HEK293 (cell line): Measurements from ENCODE around the gene SOCS1.

Source experiments
- CTCF ChIA-PET: fragments of 350-600 bp; formaldehyde crosslinking; extraction: SDS; loops from one replicate; lab custom pipeline; 2021; ENCODE audit warnings: antibody characterized with exemption; lab: Yijun Ruan, JAX
- POLR2A ChIA-PET: fragments of 300-600 bp; formaldehyde crosslinking; extraction: SDS; loops from one replicate; lab custom pipeline; 2020; ENCODE audit warnings: antibody characterized with exemption, inconsistent platforms; lab: Yijun Ruan, JAX
- H3K27ac ChIP-seq: fragments of 200-500 bp; sonication (Bioruptor generic); 2 replicates; pipeline ENCODE4 v1.5.1; 2014; ENCODE audit warnings: low read depth, low read length, control low read depth, inconsistent platforms; ENCODE audit errors: extremely low read depth
- H3K36me3 ChIP-seq, 2 experiments: fragments of 200-500 bp in 1 of 2; sonication (Bioruptor generic) in 1 of 2; 1 replicate in 1 of 2; 2 replicates in 1 of 2; pipeline ENCODE4 v1.5.1; 2014 to 2017; ENCODE audit warnings: inconsistent platforms in 2 of 2, low read length in 2 of 2; ENCODE audit not compliant: control insufficient read depth in 2 of 2, insufficient read depth in 1 of 2
- H3K4me1 ChIP-seq: fragments of 200-500 bp; sonication (Bioruptor generic); 2 replicates; pipeline ENCODE4 v1.5.1; 2014; ENCODE audit warnings: mild to moderate bottlenecking, low read length, inconsistent platforms; ENCODE audit not compliant: control insufficient read depth, insufficient read depth
- H3K4me3 ChIP-seq: 2 replicates; pipeline ENCODE4 v1.5.1; 2011; ENCODE audit warnings: low read depth, mild to moderate bottlenecking, control low read depth, low read length, moderate library complexity
- H3K9me3 ChIP-seq: fragments of 200-500 bp; sonication (Bioruptor generic); 2 replicates; pipeline ENCODE4 v1.5.1; 2014; ENCODE audit warnings: low read depth, low read length, inconsistent platforms; ENCODE audit not compliant: control insufficient read depth, insufficient read depth
- CTCF ChIP-seq: fragments of 450-650 bp; formaldehyde crosslinking; IDR thresholded peaks from 2 replicates; pipeline ENCODE4 v1.5.1; 2016; ENCODE audit warnings: missing biosample characterization, missing genetic modification characterization
- GLI2 ChIP-seq: fragments of 450-650 bp; formaldehyde crosslinking; IDR thresholded peaks from 2 replicates; pipeline ENCODE4; 2017; ENCODE audit warnings: missing biosample characterization, missing genetic modification characterization, low read depth, borderline replicate concordance
- ZBTB11 ChIP-seq: fragments of 450-650 bp; formaldehyde crosslinking; conservative IDR thresholded peaks from 2 replicates; pipeline ENCODE4 v1.5.1; 2016; ENCODE audit warnings: low read depth, missing biosample characterization, missing genetic modification characterization
- ZNF132 ChIP-seq: fragments of 450-650 bp; formaldehyde crosslinking; IDR thresholded peaks from 2 replicates; pipeline ENCODE4 v1.5.1; 2017; ENCODE audit warnings: missing biosample characterization, missing genetic modification characterization, borderline replicate concordance
- ZNF473 ChIP-seq: fragments of 450-650 bp; formaldehyde crosslinking; IDR thresholded peaks from 2 replicates; pipeline ENCODE4 v1.5.1; 2017; ENCODE audit warnings: missing biosample characterization, missing genetic modification characterization
- ZNF548 ChIP-seq: fragments of 450-650 bp; formaldehyde crosslinking; IDR thresholded peaks from 2 replicates; pipeline ENCODE4 v1.5.1; 2016; ENCODE audit warnings: missing biosample characterization, missing genetic modification characterization
- ZNF76 ChIP-seq: fragments of 450-650 bp; formaldehyde crosslinking; IDR thresholded peaks from 2 replicates; pipeline ENCODE4; 2016; ENCODE audit warnings: low read depth, missing biosample characterization, missing genetic modification characterization, borderline replicate concordance
- ZSCAN18 ChIP-seq: fragments of 450-650 bp; formaldehyde crosslinking; IDR thresholded peaks from 2 replicates; pipeline ENCODE4 v1.5.1; 2016; ENCODE audit warnings: missing biosample characterization, missing genetic modification characterization
- TF ChIP-seq, protein P1 (sequence below): fragments of 450-650 bp; formaldehyde crosslinking; IDR thresholded peaks from 2 replicates; pipeline ENCODE4 v1.5.1; 2017; ENCODE audit warnings: missing biosample characterization, missing genetic modification characterization
- TF ChIP-seq, protein P2 (sequence below): fragments of 450-650 bp; formaldehyde crosslinking; IDR thresholded peaks from 2 replicates; pipeline ENCODE4 v1.5.1; 2016; ENCODE audit warnings: missing biosample characterization, missing genetic modification characterization
- TF ChIP-seq, protein P3 (sequence below): fragments of 450-650 bp; formaldehyde crosslinking; IDR thresholded peaks from 2 replicates; pipeline ENCODE4 v1.5.1; 2016; ENCODE audit warnings: missing biosample characterization, missing genetic modification characterization

Gene SOCS1

DNA sequence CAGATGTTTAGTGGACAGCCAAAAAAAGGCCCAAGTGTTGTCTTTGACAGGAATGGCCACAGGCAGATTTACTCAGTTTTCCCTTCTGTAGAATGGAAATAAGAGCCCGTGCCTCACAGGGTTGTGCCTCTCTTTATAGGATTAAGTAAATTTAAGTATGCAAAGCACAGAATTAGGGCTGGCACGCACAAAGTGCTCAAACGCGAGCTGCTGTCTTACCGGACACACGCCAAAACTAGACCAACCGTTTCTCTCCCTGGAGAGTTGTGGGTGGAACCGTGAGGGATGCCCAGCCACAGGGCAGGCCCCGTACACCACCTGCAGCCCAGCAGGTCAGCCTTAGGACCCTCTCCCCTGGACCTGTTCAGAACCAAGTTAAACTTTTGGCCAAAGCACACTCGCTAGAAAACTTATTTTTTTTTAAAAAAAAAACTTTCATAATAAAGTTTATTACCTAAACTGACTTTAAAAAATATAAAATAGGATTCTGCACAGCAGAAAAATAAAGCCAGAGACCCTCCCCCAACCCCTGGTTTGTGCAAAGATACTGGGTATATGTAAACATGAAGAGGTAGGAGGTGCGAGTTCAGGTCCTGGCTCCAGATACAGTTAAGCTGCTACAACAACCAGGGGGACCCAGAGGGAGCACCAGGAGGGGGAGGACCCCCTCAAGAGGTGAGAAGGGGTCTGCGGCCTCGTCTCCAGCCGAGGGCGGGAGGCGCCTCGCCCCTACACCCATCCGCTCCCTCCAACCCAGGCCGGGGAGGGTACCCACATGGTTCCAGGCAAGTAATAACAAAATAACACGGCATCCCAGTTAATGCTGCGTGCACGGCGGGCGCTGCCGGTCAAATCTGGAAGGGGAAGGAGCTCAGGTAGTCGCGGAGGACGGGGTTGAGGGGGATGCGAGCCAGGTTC is 1.8 kb downstream of the SOCS1 start (continued):
- TF ChIP-seq CTCF (tag by site-specific recombination), result no peak
- TF ChIP-seq ZNF548 (tag by site-specific recombination), result no peak

GRCh38 chr16:11253009-11253994 is 2.7 kb downstream of the SOCS1 start:
- CTCF ChIA-PET, result interaction anchor here (0.5 to 6.8 kb wide), 4 partner anchors 8 to 299 kb away, joined by 3 to 58 read pairs (median 6); no protein-coding TSS in a partner anchor

More at GRCh38 chr16:11253009-11253994, 2.7 kb downstream of the SOCS1 start:
- POLR2A ChIA-PET, result interaction anchor here (1.0 kb wide), 1 partner anchor 99 kb away, joined by 4 read pairs; no protein-coding TSS in a partner anchor
- Histone ChIP-seq H3K9me3 (no peaks in the 10 kb centered on the region), H3K4me1 (peaks cover 5% of the 10 kb centered on the region; the same call in 1 of the 2 replicates), H3K36me3 (no peaks in the 10 kb centered on the region), H3K4me3 (no peak overlapping the region), H3K27ac (no peak overlapping the region)
- TF ChIP-seq ZBTB11 (tag by site-specific recombination) (no peak), GLI2 (tag by site-specific recombination) (no peak), ZNF132 (tag by site-specific recombination) (no peak), ZNF473 (tag by site-specific recombination) (no peak), ZSCAN18 (tag by site-specific recombination) (no peak), ZNF76 (no peak)
- TF ChIP-seq, protein P1, sequence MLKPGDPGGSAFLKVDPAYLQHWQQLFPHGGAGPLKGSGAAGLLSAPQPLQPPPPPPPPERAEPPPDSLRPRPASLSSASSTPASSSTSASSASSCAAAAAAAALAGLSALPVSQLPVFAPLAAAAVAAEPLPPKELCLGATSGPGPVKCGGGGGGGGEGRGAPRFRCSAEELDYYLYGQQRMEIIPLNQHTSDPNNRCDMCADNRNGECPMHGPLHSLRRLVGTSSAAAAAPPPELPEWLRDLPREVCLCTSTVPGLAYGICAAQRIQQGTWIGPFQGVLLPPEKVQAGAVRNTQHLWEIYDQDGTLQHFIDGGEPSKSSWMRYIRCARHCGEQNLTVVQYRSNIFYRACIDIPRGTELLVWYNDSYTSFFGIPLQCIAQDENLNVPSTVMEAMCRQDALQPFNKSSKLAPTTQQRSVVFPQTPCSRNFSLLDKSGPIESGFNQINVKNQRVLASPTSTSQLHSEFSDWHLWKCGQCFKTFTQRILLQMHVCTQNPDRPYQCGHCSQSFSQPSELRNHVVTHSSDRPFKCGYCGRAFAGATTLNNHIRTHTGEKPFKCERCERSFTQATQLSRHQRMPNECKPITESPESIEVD (tag by site-specific recombination), result no peak
- TF ChIP-seq, protein P2, sequence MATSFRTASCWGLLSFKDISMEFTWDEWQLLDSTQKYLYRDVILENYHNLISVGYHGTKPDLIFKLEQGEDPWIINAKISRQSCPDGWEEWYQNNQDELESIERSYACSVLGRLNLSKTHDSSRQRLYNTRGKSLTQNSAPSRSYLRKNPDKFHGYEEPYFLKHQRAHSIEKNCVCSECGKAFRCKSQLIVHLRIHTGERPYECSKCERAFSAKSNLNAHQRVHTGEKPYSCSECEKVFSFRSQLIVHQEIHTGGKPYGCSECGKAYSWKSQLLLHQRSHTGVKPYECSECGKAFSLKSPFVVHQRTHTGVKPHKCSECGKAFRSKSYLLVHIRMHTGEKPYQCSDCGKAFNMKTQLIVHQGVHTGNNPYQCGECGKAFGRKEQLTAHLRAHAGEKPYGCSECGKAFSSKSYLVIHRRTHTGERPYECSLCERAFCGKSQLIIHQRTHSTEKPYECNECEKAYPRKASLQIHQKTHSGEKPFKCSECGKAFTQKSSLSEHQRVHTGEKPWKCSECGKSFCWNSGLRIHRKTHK, result no peak
- TF ChIP-seq, protein P3, sequence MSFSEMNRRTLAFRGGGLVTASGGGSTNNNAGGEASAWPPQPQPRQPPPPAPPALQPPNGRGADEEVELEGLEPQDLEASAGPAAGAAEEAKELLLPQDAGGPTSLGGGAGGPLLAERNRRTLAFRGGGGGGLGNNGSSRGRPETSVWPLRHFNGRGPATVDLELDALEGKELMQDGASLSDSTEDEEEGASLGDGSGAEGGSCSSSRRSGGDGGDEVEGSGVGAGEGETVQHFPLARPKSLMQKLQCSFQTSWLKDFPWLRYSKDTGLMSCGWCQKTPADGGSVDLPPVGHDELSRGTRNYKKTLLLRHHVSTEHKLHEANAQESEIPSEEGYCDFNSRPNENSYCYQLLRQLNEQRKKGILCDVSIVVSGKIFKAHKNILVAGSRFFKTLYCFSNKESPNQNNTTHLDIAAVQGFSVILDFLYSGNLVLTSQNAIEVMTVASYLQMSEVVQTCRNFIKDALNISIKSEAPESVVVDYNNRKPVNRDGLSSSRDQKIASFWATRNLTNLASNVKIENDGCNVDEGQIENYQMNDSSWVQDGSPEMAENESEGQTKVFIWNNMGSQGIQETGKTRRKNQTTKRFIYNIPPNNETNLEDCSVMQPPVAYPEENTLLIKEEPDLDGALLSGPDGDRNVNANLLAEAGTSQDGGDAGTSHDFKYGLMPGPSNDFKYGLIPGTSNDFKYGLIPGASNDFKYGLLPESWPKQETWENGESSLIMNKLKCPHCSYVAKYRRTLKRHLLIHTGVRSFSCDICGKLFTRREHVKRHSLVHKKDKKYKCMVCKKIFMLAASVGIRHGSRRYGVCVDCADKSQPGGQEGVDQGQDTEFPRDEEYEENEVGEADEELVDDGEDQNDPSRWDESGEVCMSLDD (tag by site-specific recombination), result no peak
